Fibroblast of lung (primary cell): ENCODE data around the gene DHH.

ENCODE experiments used
- EZH2 ChIP-seq: IDR thresholded peaks from 2 replicates; pipeline ENCODE4 v1.5.1; 2012; ENCODE audit warnings: low read length, control low read depth, mild to moderate bottlenecking; ENCODE audit errors: missing control alignments
- TF ChIP-seq, protein P1 (sequence below), 2 donors: IDR thresholded peaks in 1 of 2; conservative IDR thresholded peaks in 1 of 2; 1 replicate in 1 of 2; 2 replicates in 1 of 2; pipeline ENCODE4 v1.5.1; 2011 to 2012; ENCODE audit warnings: low read length in 2 of 2, control low read depth in 1 of 2, inconsistent platforms in 1 of 2, low read depth in 1 of 2, mild to moderate bottlenecking in 1 of 2

DNA sequence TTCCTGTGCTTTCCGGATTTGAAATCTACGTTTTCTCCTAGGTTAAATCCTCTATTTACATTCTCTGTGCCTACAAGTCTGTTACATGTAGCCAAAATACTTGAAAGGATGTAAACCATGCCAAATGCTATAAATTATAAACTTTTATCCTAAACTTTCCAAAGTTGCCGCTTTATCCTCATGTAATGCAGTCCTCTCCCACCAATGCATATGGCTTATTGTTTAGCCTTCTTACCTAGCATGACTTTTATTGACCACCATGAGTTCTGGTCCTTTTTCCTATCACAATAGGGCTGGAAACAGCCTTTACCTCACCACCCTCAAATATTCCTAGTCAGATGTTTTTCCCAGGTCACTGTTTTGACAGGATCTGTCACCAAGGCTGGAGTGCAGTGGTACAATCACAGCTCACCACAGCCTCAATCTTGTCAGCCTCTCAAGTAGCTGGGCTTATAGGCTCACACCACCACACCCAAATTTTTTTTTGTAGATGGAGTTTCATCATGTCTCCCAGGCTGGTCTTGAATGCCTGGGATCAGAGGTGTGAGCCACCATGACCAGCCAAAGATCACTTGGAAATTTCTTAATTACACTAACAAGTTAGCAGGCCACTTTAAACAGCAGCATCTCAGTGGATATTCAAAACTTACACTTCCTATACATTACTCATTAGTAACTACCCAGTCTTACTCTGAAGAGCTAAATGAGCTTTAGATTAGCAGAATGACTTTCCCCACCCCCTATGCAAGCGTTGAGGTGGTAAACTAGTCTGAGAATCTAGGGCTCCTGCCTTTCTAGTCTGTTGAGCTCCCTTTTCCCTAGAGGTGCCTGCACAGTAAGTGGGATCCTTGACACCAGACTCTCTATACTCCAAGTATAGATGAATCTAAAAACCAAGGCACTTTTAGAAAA, 32.5 kb upstream of the DHH start:
- no peak for TF ChIP-seq EZH2
- TF ChIP-seq, protein P1, sequence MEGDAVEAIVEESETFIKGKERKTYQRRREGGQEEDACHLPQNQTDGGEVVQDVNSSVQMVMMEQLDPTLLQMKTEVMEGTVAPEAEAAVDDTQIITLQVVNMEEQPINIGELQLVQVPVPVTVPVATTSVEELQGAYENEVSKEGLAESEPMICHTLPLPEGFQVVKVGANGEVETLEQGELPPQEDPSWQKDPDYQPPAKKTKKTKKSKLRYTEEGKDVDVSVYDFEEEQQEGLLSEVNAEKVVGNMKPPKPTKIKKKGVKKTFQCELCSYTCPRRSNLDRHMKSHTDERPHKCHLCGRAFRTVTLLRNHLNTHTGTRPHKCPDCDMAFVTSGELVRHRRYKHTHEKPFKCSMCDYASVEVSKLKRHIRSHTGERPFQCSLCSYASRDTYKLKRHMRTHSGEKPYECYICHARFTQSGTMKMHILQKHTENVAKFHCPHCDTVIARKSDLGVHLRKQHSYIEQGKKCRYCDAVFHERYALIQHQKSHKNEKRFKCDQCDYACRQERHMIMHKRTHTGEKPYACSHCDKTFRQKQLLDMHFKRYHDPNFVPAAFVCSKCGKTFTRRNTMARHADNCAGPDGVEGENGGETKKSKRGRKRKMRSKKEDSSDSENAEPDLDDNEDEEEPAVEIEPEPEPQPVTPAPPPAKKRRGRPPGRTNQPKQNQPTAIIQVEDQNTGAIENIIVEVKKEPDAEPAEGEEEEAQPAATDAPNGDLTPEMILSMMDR (conservative IDR thresholded peaks at IDR 0.05 in 1 of 2, IDR thresholded peaks at IDR 0.05 in 1 of 2; ENCODE audit: low read depth in 1 of 2, low read length in 2 of 2), result no peak
